ENCODE data around the gene ANXA6.

Gene ANXA6

GRCh38 chr5:151110122-151110681 is 47.4 kb downstream of the ANXA6 start:
- no peak for TF ChIP-seq CTCF (conservative IDR thresholded peaks at IDR 0.05; ENCODE audit: low read depth)
- no peak overlapping the region for H3K27ac ChIP-seq
- no peak for DNase-seq (ENCODE audit: low spot score)
- ChIA-PET CTCF (interaction anchor here (0.6 to 2.0 kb wide), 2 partner anchors 8 to 58 kb away, joined by 3 to 14 read pairs; no protein-coding TSS in a partner anchor), POLR2A (ENCODE audit: low non-redundant PET) (no interaction called here)

DNA sequence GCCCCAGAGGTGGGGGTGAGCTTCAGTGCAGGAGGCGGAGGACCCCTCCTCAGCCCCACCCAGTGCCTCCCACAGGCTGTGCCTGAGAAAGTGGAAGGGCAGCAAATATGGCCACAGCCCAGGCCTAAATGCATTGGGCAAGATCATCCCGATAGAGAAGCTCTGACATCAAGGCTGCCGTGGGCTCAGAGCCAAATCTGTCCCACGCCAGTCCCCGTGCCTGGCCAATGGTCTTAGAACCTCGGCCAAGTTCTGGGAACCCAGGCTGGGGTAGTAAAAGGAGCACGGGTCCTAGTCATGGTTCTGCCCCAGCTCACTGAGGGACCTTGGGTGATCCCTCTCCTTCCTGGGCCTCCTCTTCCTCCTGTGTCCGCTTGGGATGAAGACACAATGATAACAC is 49.0 kb downstream of the ANXA6 start:
- TF ChIP-seq CTCF (conservative IDR thresholded peaks at IDR 0.05; ENCODE audit: low read depth): no peak
- ChIA-PET CTCF (interaction anchor here (0.6 to 1.1 kb wide), 4 partner anchors 57 to 1007 kb away, joined by 3 to 5 read pairs (median 4); no protein-coding TSS in a partner anchor), POLR2A (ENCODE audit: low non-redundant PET) (no interaction called here)

GRCh38 chr5:151107738-151108520 is 49.6 kb downstream of the ANXA6 start:
- ChIA-PET CTCF (interaction anchor here (0.6 to 1.1 kb wide), 2 partner anchors 57 to 61 kb away, joined by 3 to 5 read pairs; no protein-coding TSS in a partner anchor), POLR2A (ENCODE audit: low non-redundant PET) (no interaction called here)
- no peak for DNase-seq (ENCODE audit: low spot score)

More for the DNA sequence above, 49.0 kb downstream of the ANXA6 start:
- H3K27ac ChIP-seq: no peak overlapping the region
- DNase-seq (ENCODE audit: low spot score): no peak

GRCh38 chr5:151107084-151107483 is 50.5 kb downstream of the ANXA6 start:
- ChIA-PET CTCF (interaction anchor here (1.0 kb wide), 1 partner anchor 8 kb away, joined by 3 read pairs; no protein-coding TSS in a partner anchor), POLR2A (ENCODE audit: low non-redundant PET) (no interaction called here)
- no peak overlapping the region for H3K27ac ChIP-seq

More at GRCh38 chr5:151107738-151108520, 49.6 kb downstream of the ANXA6 start:
- no peak overlapping the region for H3K27ac ChIP-seq
- TF ChIP-seq CTCF (conservative IDR thresholded peaks at IDR 0.05; ENCODE audit: low read depth): no peak

DNA sequence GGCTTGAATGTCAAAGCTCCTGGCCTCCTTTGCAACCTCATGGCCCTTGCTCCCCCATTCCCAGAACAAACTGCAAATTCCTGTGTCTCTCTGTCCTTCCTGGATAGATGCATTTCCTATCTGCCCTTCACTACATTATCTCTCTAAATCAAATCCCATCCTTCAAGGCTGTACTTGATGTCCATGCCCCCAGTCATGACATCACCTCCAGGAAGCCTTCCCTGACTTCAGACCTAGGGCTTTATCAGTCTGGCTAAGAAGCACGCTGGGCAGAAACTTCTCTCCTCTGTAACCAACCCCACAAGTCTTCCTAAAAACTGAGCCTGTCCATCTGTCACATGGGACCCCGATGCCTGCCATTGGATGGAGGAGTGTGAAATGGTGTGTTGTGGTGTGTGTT is 51.1 kb downstream of the ANXA6 start:
- POLR2A ChIA-PET (ENCODE audit: low non-redundant PET): no interaction called here
- no peak for TF ChIP-seq CTCF (conservative IDR thresholded peaks at IDR 0.05; ENCODE audit: low read depth)
- CTCF ChIA-PET: interaction anchor here (1.0 kb wide), 1 partner anchor 8 kb away, joined by 3 read pairs; no protein-coding TSS in a partner anchor
- H3K27ac ChIP-seq: no peak overlapping the region
- no peak for DNase-seq (ENCODE audit: low spot score)

More at GRCh38 chr5:151107084-151107483, 50.5 kb downstream of the ANXA6 start:
- no peak for DNase-seq (ENCODE audit: low spot score)
- TF ChIP-seq CTCF (conservative IDR thresholded peaks at IDR 0.05; ENCODE audit: low read depth): no peak

DNA sequence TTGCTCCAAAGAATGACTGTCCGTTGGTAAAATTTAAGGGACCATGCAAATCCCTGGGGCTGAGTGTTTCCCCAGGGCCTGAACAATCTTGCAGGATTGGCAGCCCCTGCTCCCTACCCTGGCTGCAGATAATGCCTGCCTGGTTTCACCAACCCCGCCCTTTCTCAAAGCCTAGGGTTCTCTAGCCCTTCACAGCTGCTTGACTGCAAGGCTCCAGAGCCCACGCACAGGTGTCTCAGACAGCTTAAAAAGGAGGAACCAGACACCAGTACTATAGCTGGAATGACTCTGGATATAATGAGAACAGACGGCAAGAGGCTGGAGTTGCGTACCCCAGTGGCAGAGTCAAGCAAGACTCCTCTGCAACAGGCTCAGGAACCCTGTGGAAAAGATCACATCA is 51.5 kb downstream of the ANXA6 start:
- no peak for DNase-seq (ENCODE audit: low spot score)
- ChIA-PET POLR2A (ENCODE audit: low non-redundant PET) (no interaction called here), CTCF (no interaction called here)
- H3K27ac ChIP-seq: no peak overlapping the region
- TF ChIP-seq CTCF (conservative IDR thresholded peaks at IDR 0.05; ENCODE audit: low read depth): no peak

All from RWPE1 (cell line).